Measurements from ENCODE around the gene COL18A1. TPM values are rescaled to one million over a fixed set of nuclear protein-coding genes. Genes with fewer than 3 reads are reported as not detected.

The COL18A1 gene
- total RNA-seq, 1 donor from 2014 or later, result 302 TPM

- TF ChIP-seq CTCF (IDR thresholded peaks at IDR 0.05; ENCODE audit: unreplicated experiment), result no peak
- peaks cover 12% of the 10 kb centered on the region for H3K4me1 Mint-ChIP-seq
- peaks cover 17% of the 10 kb centered on the region for H3K9me3 Mint-ChIP-seq
- DNase-seq (ENCODE audit: low spot score in 2 of 2, unreplicated experiment in 2 of 2), result no peak
- H3K4me3 Mint-ChIP-seq, result no peak overlapping the region
- no peaks in the 10 kb centered on the region for H3K27me3 Mint-ChIP-seq (ENCODE audit: low read depth)
- H3K27ac Mint-ChIP-seq, result no peak overlapping the region
- H3K36me3 Mint-ChIP-seq, result peaks cover 34% of the 10 kb centered on the region
Measured at GRCh38 chr21:45459171-45460010, 54.4 kb downstream of the COL18A1 start.

DNA sequence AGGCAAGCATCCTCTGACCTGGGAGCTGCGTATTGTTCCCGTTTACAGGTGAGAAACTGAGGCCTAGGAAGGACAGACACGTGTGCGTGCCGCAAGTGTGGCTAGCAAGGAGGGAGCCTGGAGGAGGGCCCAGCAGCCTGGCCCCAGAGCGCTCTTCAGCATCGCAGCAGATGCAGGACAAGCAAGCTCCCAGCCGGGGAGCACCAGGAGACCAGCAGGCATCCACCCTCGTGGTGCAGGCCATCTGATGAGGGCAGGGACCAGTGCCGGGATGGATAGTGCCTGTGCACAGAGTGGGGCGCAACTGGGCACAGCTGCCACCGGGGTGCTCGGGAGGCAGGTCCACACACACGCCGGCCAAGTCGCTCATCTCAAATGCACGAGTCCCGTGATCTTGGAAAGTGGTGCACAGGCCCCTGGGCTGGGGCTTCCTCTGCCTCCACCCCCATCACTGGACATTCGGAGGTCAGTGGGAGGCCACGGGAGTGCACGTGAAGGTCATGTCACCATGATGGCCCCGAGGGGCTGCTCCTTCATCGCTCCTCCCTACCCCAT, 55.1 kb downstream of the COL18A1 start:
- no peak for TF ChIP-seq CTCF (IDR thresholded peaks at IDR 0.05; ENCODE audit: unreplicated experiment)
- Mint-ChIP-seq H3K9me3 (peaks cover 17% of the 10 kb centered on the region), H3K27ac (no peak overlapping the region), H3K4me3 (no peak overlapping the region), H3K27me3 (ENCODE audit: low read depth) (no peaks in the 10 kb centered on the region), H3K4me1 (peaks cover 10% of the 10 kb centered on the region), H3K36me3 (peaks cover 34% of the 10 kb centered on the region)
- DNase-seq (ENCODE audit: low spot score in 2 of 2, unreplicated experiment in 2 of 2), result no peak

DNA sequence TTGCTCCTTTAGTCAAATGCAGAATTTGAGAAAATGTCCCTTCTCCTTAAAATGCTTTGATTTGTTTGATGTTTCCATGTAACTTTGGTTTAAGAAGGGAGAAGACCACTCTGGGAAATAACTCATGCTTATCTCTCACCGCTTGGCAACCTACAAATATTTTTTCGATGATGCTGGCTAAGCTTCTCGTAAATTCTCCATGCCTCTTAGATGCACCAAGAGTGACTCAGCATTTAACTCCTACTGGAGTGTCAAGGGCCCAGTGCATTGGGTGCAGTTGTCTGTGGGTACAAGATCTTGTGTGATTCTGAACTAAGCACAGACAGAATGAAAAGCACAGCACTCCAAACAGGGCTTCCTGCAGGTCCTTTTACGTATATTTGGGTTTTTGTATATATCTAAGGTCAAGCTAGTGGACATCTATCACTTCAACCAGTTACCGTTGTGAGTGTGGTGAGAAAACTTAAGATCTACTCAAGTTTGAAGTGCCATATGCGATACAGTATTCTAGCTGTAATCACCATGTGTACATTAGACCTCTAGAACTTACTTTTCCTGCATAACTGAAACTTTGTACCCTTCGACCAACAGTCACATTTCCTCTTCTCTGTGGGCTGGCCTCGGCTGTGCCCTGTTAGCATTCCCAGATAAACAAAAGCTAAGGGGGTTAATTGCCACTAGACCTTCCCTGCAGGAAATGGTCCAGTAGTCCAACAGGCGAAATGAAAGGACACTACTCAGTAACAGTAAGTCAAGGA, 55.8 kb downstream of the COL18A1 start:
- no peak overlapping the region for H3K4me3 Mint-ChIP-seq
- no peak overlapping the region for H3K27ac Mint-ChIP-seq
- H3K36me3 Mint-ChIP-seq, result peaks cover 34% of the 10 kb centered on the region
- H3K27me3 Mint-ChIP-seq (ENCODE audit: low read depth), result no peaks in the 10 kb centered on the region
- DNase-seq (ENCODE audit: low spot score in 2 of 2, unreplicated experiment in 2 of 2), result no peak
- H3K4me1 Mint-ChIP-seq, result peaks cover 10% of the 10 kb centered on the region
- H3K9me3 Mint-ChIP-seq, result peaks cover 17% of the 10 kb centered on the region
- no peak for TF ChIP-seq CTCF (IDR thresholded peaks at IDR 0.05; ENCODE audit: unreplicated experiment)

GRCh38 chr21:45461369-45461750, 56.4 kb downstream of the COL18A1 start:
- Mint-ChIP-seq H3K4me1 (peaks cover 10% of the 10 kb centered on the region), H3K27me3 (ENCODE audit: low read depth) (no peaks in the 10 kb centered on the region), H3K9me3 (peaks cover 17% of the 10 kb centered on the region), H3K27ac (no peak overlapping the region), H3K36me3 (peaks cover 34% of the 10 kb centered on the region), H3K4me3 (no peak overlapping the region)
- TF ChIP-seq CTCF (IDR thresholded peaks at IDR 0.05; ENCODE audit: unreplicated experiment), result no peak
- no peak for DNase-seq (ENCODE audit: low spot score in 2 of 2, unreplicated experiment in 2 of 2)

GRCh38 chr21:45461806-45462341, 56.9 kb downstream of the COL18A1 start:
- no peak overlapping the region for H3K27ac Mint-ChIP-seq
- peaks cover 10% of the 10 kb centered on the region for H3K4me1 Mint-ChIP-seq
- H3K36me3 Mint-ChIP-seq, result peaks cover 34% of the 10 kb centered on the region
- peaks cover 17% of the 10 kb centered on the region for H3K9me3 Mint-ChIP-seq
- no peak for TF ChIP-seq CTCF (IDR thresholded peaks at IDR 0.05; ENCODE audit: unreplicated experiment)
- no peak for DNase-seq (ENCODE audit: low spot score in 2 of 2, unreplicated experiment in 2 of 2)
- no peaks in the 10 kb centered on the region for H3K27me3 Mint-ChIP-seq (ENCODE audit: low read depth)
- H3K4me3 Mint-ChIP-seq, result no peak overlapping the region

Data from mesothelial cell of epicardium (in vitro differentiated cells).